ENCODE measurements around the gene ANO1. TPM values are rescaled to one million over a fixed set of nuclear protein-coding genes. Genes with fewer than 3 reads are reported as not detected.

The ANO1 gene
- total and polyA plus RNA-seq, 4 donors = 7.8 to 64.8 (median 32.2) TPM

- Histone ChIP-seq H3K27me3 (ENCODE audit: control insufficient read depth in 4 of 4, insufficient read depth in 4 of 4, low read length in 3 of 4) (no peaks in the 10 kb centered on the region), H3K4me1 (ENCODE audit: control insufficient read depth in 4 of 4, insufficient read depth in 4 of 4, low read length in 3 of 4) (no peaks in the 10 kb centered on the region), H3K9me3 (ENCODE audit: control insufficient read depth in 4 of 4, low read length in 3 of 4) (no peaks in the 10 kb centered on the region), H3K4me3 (ENCODE audit: low read depth in 1 of 3, low read length in 3 of 3) (no peak overlapping the region), H3K36me3 (ENCODE audit: control insufficient read depth in 4 of 4, insufficient read depth in 3 of 4, low read depth in 1 of 4, low read length in 3 of 4) (peaks cover 0 to 52% (median 13%) of the 10 kb centered on the region in 4 donors), H3K27ac (ENCODE audit: low read depth in 1 of 2, low read length in 2 of 2) (no peak overlapping the region), H3K9ac (ENCODE audit: low read depth in 1 of 2, low read length in 2 of 2) (no peak overlapping the region)
- WGBS = 94% methylated on average over 18 of the region's 18 CpGs
- DNase-seq (ENCODE audit: low spot score) = no peak
- TF ChIP-seq FOXA2 (IDR thresholded peaks at IDR 0.05) = no peak
These were observed 104.1 kb downstream of the ANO1 start for GRCh38 chr11:70182266-70182665.

DNA sequence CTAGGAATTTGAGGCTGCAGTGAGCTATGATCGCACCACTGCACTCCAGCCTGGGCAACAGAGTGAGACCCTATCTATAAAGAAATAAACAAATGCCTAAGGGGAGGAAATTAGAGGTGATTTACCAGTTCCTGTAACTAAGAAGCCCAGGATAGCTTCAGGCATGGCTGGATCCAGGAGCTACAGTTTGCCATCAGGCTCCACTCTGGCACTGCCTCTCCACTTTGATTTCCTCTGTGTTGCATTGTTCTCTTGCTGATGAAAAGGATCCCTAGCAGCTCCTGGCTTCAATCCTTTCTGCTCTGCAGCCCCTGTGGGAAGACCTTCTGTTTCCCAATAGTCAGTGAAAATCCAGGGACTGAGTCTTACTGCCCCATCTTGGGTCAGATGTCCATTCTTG lies 104.9 kb downstream of the ANO1 start:
- peaks cover 0 to 54% (median 14%) of the 10 kb centered on the region in 4 donors for H3K36me3 ChIP-seq (ENCODE audit: control insufficient read depth in 4 of 4, insufficient read depth in 3 of 4, low read depth in 1 of 4, low read length in 3 of 4)
- 93% methylated on average over 1 of the region's 1 CpG for WGBS
- no peaks in the 10 kb centered on the region for H3K4me1 ChIP-seq (ENCODE audit: control insufficient read depth in 4 of 4, insufficient read depth in 4 of 4, low read length in 3 of 4)
- TF ChIP-seq, protein P1, sequence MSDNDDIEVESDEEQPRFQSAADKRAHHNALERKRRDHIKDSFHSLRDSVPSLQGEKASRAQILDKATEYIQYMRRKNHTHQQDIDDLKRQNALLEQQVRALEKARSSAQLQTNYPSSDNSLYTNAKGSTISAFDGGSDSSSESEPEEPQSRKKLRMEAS (IDR thresholded peaks at IDR 0.05) = no peak
- TF ChIP-seq FOXA1 (IDR thresholded peaks at IDR 0.05) (no peak), NR2F2 (IDR thresholded peaks at IDR 0.05) (no peak), GABPA (IDR thresholded peaks at IDR 0.05 in 1 of 2, conservative IDR thresholded peaks at IDR 0.05 in 1 of 2) (no peak), SP1 (IDR thresholded peaks at IDR 0.05) (no peak), RAD21 (IDR thresholded peaks at IDR 0.05) (no peak), YY1 (IDR thresholded peaks at IDR 0.05) (no peak)
- TF ChIP-seq, protein P2, sequence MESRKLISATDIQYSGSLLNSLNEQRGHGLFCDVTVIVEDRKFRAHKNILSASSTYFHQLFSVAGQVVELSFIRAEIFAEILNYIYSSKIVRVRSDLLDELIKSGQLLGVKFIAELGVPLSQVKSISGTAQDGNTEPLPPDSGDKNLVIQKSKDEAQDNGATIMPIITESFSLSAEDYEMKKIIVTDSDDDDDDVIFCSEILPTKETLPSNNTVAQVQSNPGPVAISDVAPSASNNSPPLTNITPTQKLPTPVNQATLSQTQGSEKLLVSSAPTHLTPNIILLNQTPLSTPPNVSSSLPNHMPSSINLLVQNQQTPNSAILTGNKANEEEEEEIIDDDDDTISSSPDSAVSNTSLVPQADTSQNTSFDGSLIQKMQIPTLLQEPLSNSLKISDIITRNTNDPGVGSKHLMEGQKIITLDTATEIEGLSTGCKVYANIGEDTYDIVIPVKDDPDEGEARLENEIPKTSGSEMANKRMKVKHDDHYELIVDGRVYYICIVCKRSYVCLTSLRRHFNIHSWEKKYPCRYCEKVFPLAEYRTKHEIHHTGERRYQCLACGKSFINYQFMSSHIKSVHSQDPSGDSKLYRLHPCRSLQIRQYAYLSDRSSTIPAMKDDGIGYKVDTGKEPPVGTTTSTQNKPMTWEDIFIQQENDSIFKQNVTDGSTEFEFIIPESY (IDR thresholded peaks at IDR 0.05) = no peak
- H3K9me3 ChIP-seq (ENCODE audit: control insufficient read depth in 4 of 4, low read length in 3 of 4) = no peaks in the 10 kb centered on the region
- no peak overlapping the region for H3K27ac ChIP-seq (ENCODE audit: low read depth in 1 of 2, low read length in 2 of 2)
- H3K27me3 ChIP-seq (ENCODE audit: control insufficient read depth in 4 of 4, insufficient read depth in 4 of 4, low read length in 3 of 4) = no peaks in the 10 kb centered on the region
- no peak overlapping the region for H3K4me3 ChIP-seq (ENCODE audit: low read depth in 1 of 3, low read length in 3 of 3)
- no peak overlapping the region for H3K9ac ChIP-seq (ENCODE audit: low read depth in 1 of 2, low read length in 2 of 2)
- DNase-seq (ENCODE audit: low spot score) = no peak

GRCh38 chr11:70183483-70184176 lies 105.5 kb downstream of the ANO1 start:
- 67% methylated on average over 11 of the region's 11 CpGs for WGBS
- Histone ChIP-seq H3K9ac (ENCODE audit: low read depth in 1 of 2, low read length in 2 of 2) (no peak overlapping the region), H3K27ac (ENCODE audit: low read depth in 1 of 2, low read length in 2 of 2) (no peak overlapping the region), H3K4me1 (ENCODE audit: control insufficient read depth in 4 of 4, insufficient read depth in 4 of 4, low read length in 3 of 4) (no peaks in the 10 kb centered on the region), H3K36me3 (ENCODE audit: control insufficient read depth in 4 of 4, insufficient read depth in 3 of 4, low read depth in 1 of 4, low read length in 3 of 4) (peaks cover 0 to 58% (median 14%) of the 10 kb centered on the region in 4 donors), H3K4me3 (ENCODE audit: low read depth in 1 of 3, low read length in 3 of 3) (no peak overlapping the region), H3K27me3 (ENCODE audit: control insufficient read depth in 4 of 4, insufficient read depth in 4 of 4, low read length in 3 of 4) (no peaks in the 10 kb centered on the region), H3K9me3 (ENCODE audit: control insufficient read depth in 4 of 4, low read length in 3 of 4) (no peaks in the 10 kb centered on the region)
- DNase-seq (ENCODE audit: low spot score) = no peak
- TF ChIP-seq RAD21 (IDR thresholded peaks at IDR 0.05) = peak in 1 of 2 donors; percentile 15
- TF ChIP-seq TAF1 (conservative IDR thresholded peaks at IDR 0.05) = no peak

DNA sequence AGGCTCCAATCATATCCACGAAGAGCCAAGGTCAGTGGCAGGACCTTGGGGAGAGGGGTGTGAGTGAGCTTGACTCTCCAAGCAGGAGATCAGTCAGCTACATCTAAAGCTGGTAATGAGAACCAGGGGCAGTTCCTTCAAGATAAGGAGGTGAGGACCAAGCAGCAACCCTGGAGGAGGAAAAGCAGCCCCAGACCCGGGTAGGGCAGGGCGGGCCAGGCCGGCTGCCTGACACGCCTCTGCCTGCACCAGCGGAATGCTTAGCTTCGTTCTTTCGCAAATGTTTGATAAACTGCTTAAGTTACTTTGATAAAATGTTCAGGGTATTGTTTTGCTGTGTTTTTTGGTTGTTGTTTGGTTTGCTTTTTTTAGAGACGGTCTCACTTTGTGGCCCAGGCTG lies 106.3 kb downstream of the ANO1 start:
- TF ChIP-seq HNF4G (IDR thresholded peaks at IDR 0.05) (no peak), HNF4A (conservative IDR thresholded peaks at IDR 0.05) (no peak), REST (IDR thresholded peaks at IDR 0.05) (no peak), SP1 (IDR thresholded peaks at IDR 0.05) (no peak), RAD21 (IDR thresholded peaks at IDR 0.05) (no peak), FOXA2 (IDR thresholded peaks at IDR 0.05) (no peak)
- TF ChIP-seq, protein P2 (IDR thresholded peaks at IDR 0.05) = no peak

More for the DNA sequence above, 106.3 kb downstream of the ANO1 start:
- Histone ChIP-seq H3K27ac (ENCODE audit: low read depth in 1 of 2, low read length in 2 of 2) (no peak overlapping the region), H3K9ac (ENCODE audit: low read depth in 1 of 2, low read length in 2 of 2) (no peak overlapping the region), H3K27me3 (ENCODE audit: control insufficient read depth in 4 of 4, insufficient read depth in 4 of 4, low read length in 3 of 4) (no peaks in the 10 kb centered on the region), H3K4me1 (ENCODE audit: control insufficient read depth in 4 of 4, insufficient read depth in 4 of 4, low read length in 3 of 4) (no peaks in the 10 kb centered on the region), H3K9me3 (ENCODE audit: control insufficient read depth in 4 of 4, low read length in 3 of 4) (no peaks in the 10 kb centered on the region), H3K36me3 (ENCODE audit: control insufficient read depth in 4 of 4, insufficient read depth in 3 of 4, low read depth in 1 of 4, low read length in 3 of 4) (peaks cover 0 to 58% (median 14%) of the 10 kb centered on the region in 4 donors), H3K4me3 (ENCODE audit: low read depth in 1 of 3, low read length in 3 of 3) (no peak overlapping the region)
- 85% methylated on average over 9 of the region's 9 CpGs for WGBS
- no peak for DNase-seq (ENCODE audit: low spot score)

Measured in liver (tissue), 9 donors.